PFSK-1 (cell line): ENCODE results near the gene LDB3.

Experiments
- POLR2AphosphoS5 ChIP-seq: IDR thresholded peaks from 2 replicates; pipeline ENCODE4 v1.6.1; 2012; ENCODE audit warnings: low read depth, mild to moderate bottlenecking, control low read depth, low read length, moderate library complexity
- REST ChIP-seq, 2 experiments: IDR thresholded peaks; 2 replicates each; pipeline versions ENCODE4 v1.6.1 to v1.8.0; 2011 to 2012; ENCODE audit warnings: low read depth in 2 of 2, low read length in 2 of 2, control low read depth in 1 of 2, inconsistent platforms in 1 of 2, mild to moderate bottlenecking in 1 of 2, moderate library complexity in 1 of 2; ENCODE audit not compliant: insufficient read depth in 1 of 2
- SIN3A ChIP-seq: IDR thresholded peaks from 2 replicates; pipeline ENCODE4 v1.6.1; 2012; ENCODE audit warnings: mild to moderate bottlenecking, low read length, moderate library complexity, borderline replicate concordance; ENCODE audit not compliant: insufficient read depth

DNA sequence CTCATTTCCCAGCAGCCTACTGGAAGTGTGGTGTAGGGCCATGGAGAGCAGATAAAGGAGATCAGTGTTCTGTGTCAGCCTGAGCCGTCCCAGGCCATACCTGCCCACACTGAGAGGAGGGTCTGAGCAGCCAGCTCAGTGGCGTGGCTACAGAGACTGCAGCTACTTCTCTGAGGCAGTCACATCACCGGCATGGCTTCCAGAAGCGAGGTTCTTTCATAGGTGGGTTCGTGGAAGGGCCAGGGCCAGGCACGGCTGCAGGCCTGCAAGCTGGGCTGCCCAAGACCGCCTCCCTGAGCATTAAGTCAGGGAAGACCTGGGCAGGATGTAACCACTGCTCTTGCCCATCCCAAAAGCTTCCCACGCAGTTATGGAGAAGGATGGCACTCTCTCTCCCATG lies 34.9 kb downstream of the LDB3 start:
- TF ChIP-seq REST (IDR thresholded peaks at IDR 0.05; ENCODE audit: insufficient read depth in 1 of 2, low read depth in 2 of 2, low read length in 2 of 2) (no peak), POLR2AphosphoS5 (no peak), SIN3A (no peak)
